Keratinocyte (primary cell): ENCODE measurements around the gene FANK1. TPM values are rescaled to one million over a fixed set of nuclear protein-coding genes. Genes with fewer than 3 reads are reported as not detected.

ENCODE experiments used
- DNase-seq: peaks from one replicate; pipeline ENCODE4 v3.0.0-alpha.2; 2011; ENCODE audit warnings: low read depth, missing footprints, low spot score
- FAIRE-seq: peaks from 2 replicates; lab custom pipeline; 2011; peaks lifted over from hg19 to GRCh38; lab: Jason Lieb, UNC
- H2AFZ ChIP-seq: 2 replicates; pipeline ENCODE4 v1.6.0; 2012; ENCODE audit warnings: low read length, control low read depth, inconsistent platforms; ENCODE audit not compliant: control insufficient read depth
- H3K27ac ChIP-seq: 2 replicates; pipeline ENCODE4 v1.5.1; 2011; ENCODE audit warnings: low read length; ENCODE audit not compliant: control insufficient read depth, insufficient read depth
- H3K27me3 ChIP-seq: 3 replicates; pipeline ENCODE4 v1.6.0; 2011; ENCODE audit warnings: low read length; ENCODE audit not compliant: control insufficient read depth, insufficient read depth; ENCODE audit errors: extremely low read depth
- H3K36me3 ChIP-seq, 2 experiments: 2 replicates in 1 of 2; 3 replicates in 1 of 2; pipeline ENCODE4 v1.5.1; 2011; ENCODE audit warnings: low read length in 2 of 2, mild to moderate bottlenecking in 1 of 2; ENCODE audit not compliant: control insufficient read depth in 2 of 2, insufficient read depth in 2 of 2; ENCODE audit errors: extremely low read depth in 1 of 2
- H3K4me1 ChIP-seq: 3 replicates; pipeline ENCODE4 v1.5.1; 2011; ENCODE audit warnings: low read length; ENCODE audit not compliant: control insufficient read depth, insufficient read depth; ENCODE audit errors: extremely low read depth
- H3K4me2 ChIP-seq: 3 replicates; pipeline ENCODE4 v1.6.0; 2011; ENCODE audit warnings: low read depth, low read length; ENCODE audit not compliant: control insufficient read depth, insufficient read depth; ENCODE audit errors: extremely low read depth
- H3K4me3 ChIP-seq, 3 experiments: fragments of 200-600 bp in 1 of 3; sonication (generic) in 1 of 3; 2 replicates in 2 of 3; 3 replicates in 1 of 3; pipeline ENCODE4 v1.5.1; 2011 to 2016; ENCODE audit warnings: low read length in 3 of 3, mild to moderate bottlenecking in 3 of 3, control low read depth in 2 of 3, inconsistent platforms in 1 of 3, low read depth in 1 of 3, mixed read lengths in 1 of 3, mixed run types in 1 of 3, moderate library complexity in 1 of 3; ENCODE audit not compliant: control insufficient read depth in 2 of 3, insufficient read depth in 2 of 3; ENCODE audit errors: extremely low read depth in 1 of 3
- H3K79me2 ChIP-seq: 2 replicates; pipeline ENCODE4 v1.6.0; 2012; ENCODE audit warnings: low read length; ENCODE audit not compliant: control insufficient read depth, insufficient read depth
- H3K9ac ChIP-seq: 3 replicates; pipeline ENCODE4 v1.6.0; 2011; ENCODE audit warnings: low read length; ENCODE audit not compliant: control insufficient read depth, insufficient read depth; ENCODE audit errors: extremely low read depth
- H3K9me1 ChIP-seq: 3 replicates; pipeline ENCODE4 v1.6.0; 2011; ENCODE audit warnings: low read length; ENCODE audit not compliant: control insufficient read depth, insufficient read depth; ENCODE audit errors: extremely low read depth
- H3K9me3 ChIP-seq: 2 replicates; pipeline ENCODE4 v1.5.1; 2012; ENCODE audit warnings: low read depth, low read length; ENCODE audit not compliant: control insufficient read depth
- H4K20me1 ChIP-seq: 3 replicates; pipeline ENCODE4 v1.6.0; 2011; ENCODE audit warnings: low read length; ENCODE audit not compliant: control insufficient read depth, insufficient read depth; ENCODE audit errors: extremely low read depth
- CTCF ChIP-seq, 3 experiments: IDR thresholded peaks in 1 of 3; conservative IDR thresholded peaks in 1 of 3; optimal IDR thresholded peaks in 1 of 3; 2 replicates in 2 of 3; 3 replicates in 1 of 3; pipeline versions ENCODE3 to v1.5.1; 2011; ENCODE audit warnings: low read length in 3 of 3, mild to moderate bottlenecking in 3 of 3, moderate library complexity in 2 of 3, control low read depth in 1 of 3, inconsistent platforms in 1 of 3; ENCODE audit not compliant: insufficient read depth in 2 of 3; ENCODE audit errors: extremely low read depth in 1 of 3
- EZH2 ChIP-seq: IDR thresholded peaks from one replicate; pipeline ENCODE4 v1.6.1; 2012; ENCODE audit warnings: inconsistent platforms, mild to moderate bottlenecking, low read length, moderate library complexity
- dilution Hi-C: fragments of 300-500 bp; cut with MboI; formaldehyde crosslinking; loops from one replicate; pipeline ENCODE4 v1.7.0; 2020; ENCODE audit warnings: low sequenced_read_pairs; ENCODE audit not compliant: extremely low pct_ligation_motif_present
- polyA plus RNA-seq, 5 experiments: library from polyadenylated mRNA; depleted of rRNA in 3 of 5; stranded (reverse) in 3 of 5; stranded (forward) in 1 of 5; unstranded in 1 of 5; fragments of >200 nt; gene quantifications; 1 replicate in 1 of 5; 2 replicates in 3 of 5; 3 replicates in 1 of 5; pipeline versions ENCODE4 v1.2.1 to v1.2.3, GENCODE V29; 2011 to 2012; ENCODE audit warnings: missing spikeins in 2 of 5, low read depth in 1 of 5, low replicate concordance in 1 of 5

The FANK1 gene
- polyA plus RNA-seq, 1 donor (not counting 4 experiments of a cell fraction or from before 2014, with no cell fraction given): 13.4 TPM

GRCh38 chr10:126037946-126038345 is 141.6 kb downstream of the FANK1 start:
- Histone ChIP-seq H3K4me1 (no peaks in the 10 kb centered on the region), H3K4me2 (no peak overlapping the region), H3K4me3 (no peak overlapping the region), H3K9ac (no peak overlapping the region), H4K20me1 (no peaks in the 10 kb centered on the region), H3K36me3 (no peaks in the 10 kb centered on the region), H3K27ac (no peak overlapping the region), H3K79me2 (no peaks in the 10 kb centered on the region), H3K27me3 (no peaks in the 10 kb centered on the region), H3K9me3 (no peaks in the 10 kb centered on the region), H3K9me1 (no peaks in the 10 kb centered on the region), H2AFZ (no peak overlapping the region)
- dilution Hi-C loops: no loop called here
- DNase-seq (no peak), FAIRE-seq (no peak)
- no peak for TF ChIP-seq CTCF (optimal IDR thresholded peaks at IDR 0.05 in 1 of 3, IDR thresholded peaks at IDR 0.05 in 1 of 3, conservative IDR thresholded peaks at IDR 0.05 in 1 of 3; ENCODE audit: extremely low read depth in 1 of 3, insufficient read depth in 2 of 3, low read length in 3 of 3)
- TF ChIP-seq EZH2: no peak

DNA sequence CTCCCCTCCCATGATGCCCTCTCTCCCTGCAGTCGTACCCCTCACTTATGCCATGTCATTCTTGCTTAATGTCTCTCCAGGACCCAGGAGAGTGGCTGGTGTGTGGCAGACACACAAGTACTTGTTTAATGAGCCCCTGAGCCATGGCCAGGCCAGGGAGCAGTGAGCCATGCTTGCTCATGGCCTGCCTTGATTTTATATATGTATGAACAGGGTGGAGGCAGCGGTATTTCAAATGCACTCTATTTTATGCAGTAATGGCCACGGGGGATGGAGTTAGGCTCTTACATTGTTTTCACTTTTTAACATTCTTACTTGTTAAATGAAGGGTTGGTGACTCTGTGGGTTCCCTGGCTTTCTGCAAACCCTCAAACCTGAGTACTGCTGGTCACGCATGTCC is 144.8 kb downstream of the FANK1 start:
- FAIRE-seq (no peak), DNase-seq (no peak)
- no peaks in the 10 kb centered on the region for H3K36me3 ChIP-seq
- H2AFZ ChIP-seq: no peak overlapping the region
- H4K20me1 ChIP-seq: no peaks in the 10 kb centered on the region
- TF ChIP-seq EZH2 (no peak), CTCF (optimal IDR thresholded peaks at IDR 0.05 in 1 of 3, IDR thresholded peaks at IDR 0.05 in 1 of 3, conservative IDR thresholded peaks at IDR 0.05 in 1 of 3; ENCODE audit: extremely low read depth in 1 of 3, insufficient read depth in 2 of 3, low read length in 3 of 3) (no peak)
- H3K4me3 ChIP-seq: no peak overlapping the region
- no peaks in the 10 kb centered on the region for H3K9me3 ChIP-seq
- H3K27me3 ChIP-seq: no peaks in the 10 kb centered on the region
- H3K27ac ChIP-seq: no peak overlapping the region
- no peaks in the 10 kb centered on the region for H3K9me1 ChIP-seq
- H3K9ac ChIP-seq: no peak overlapping the region
- H3K4me1 ChIP-seq: no peaks in the 10 kb centered on the region
- dilution Hi-C loops: no loop called here
- no peak overlapping the region for H3K4me2 ChIP-seq
- H3K79me2 ChIP-seq: no peaks in the 10 kb centered on the region
